K562 (cell line): ENCODE results near the gene MYO7A. TPM values are rescaled to one million over a fixed set of nuclear protein-coding genes. Genes with fewer than 3 reads are reported as not detected.

Source experiments
- ATAC-seq: fragments of 200-7000 bp; cut with Tn5 transposase; 3 replicates; pipeline ENCODE4 v1.9.1; 2020; ENCODE audit warnings: moderate library complexity
- BruUV-seq: library from RNA; stranded (reverse); fragments of 400-500 nt; replicated peaks from 2 replicates; lab custom pipeline; 2021; lab: Mats Ljungman, UMichigan
- CTCF ChIA-PET: fragments of 300-600 bp; formaldehyde crosslinking; extraction: SDS; loops from one replicate; lab custom pipeline; 2021; ENCODE audit warnings: low intra/inter-chr PET ratio; lab: Yijun Ruan, JAX
- POLR2A ChIA-PET: fragments of 300-600, 350-650 bp; sonication (Branson Sonifier 250); formaldehyde crosslinking; extraction: SDS; loops from one replicate; lab custom pipeline; 2021; ENCODE audit warnings: antibody characterized with exemption, inconsistent platforms; lab: Yijun Ruan, JAX
- DNase-seq, 4 experiments: peaks; one replicate each; pipeline versions ENCODE4 v3.0.0 to v3.0.0-alpha.2; 2011 to 2018; ENCODE audit warnings: low spot score in 3 of 4, mixed read lengths in 3 of 4; ENCODE audit errors: extremely low read depth in 1 of 4
- FAIRE-seq: peaks from 2 replicates; lab custom pipeline; 2011; peaks lifted over from hg19 to GRCh38; lab: Jason Lieb, UNC
- H2AFZ ChIP-seq: 2 replicates; pipeline ENCODE4 v1.6.0; 2011; ENCODE audit warnings: low read depth, low read length, control low read depth, inconsistent platforms
- H3K27ac ChIP-seq: fragments of 200-600 bp; 3 replicates; pipeline ENCODE4 v1.8.0; 2011; ENCODE audit warnings: low read depth, mild to moderate bottlenecking, control low read depth, inconsistent platforms, low read length, moderate library complexity, mixed read lengths; ENCODE audit errors: extremely low read depth
- H3K27me3 ChIP-seq, 2 experiments: fragments of 300-600 bp in 1 of 2; 2 replicates in 1 of 2; 3 replicates in 1 of 2; pipeline versions ENCODE4 v1.6.0 to v1.8.0; 2011; ENCODE audit warnings: inconsistent platforms in 2 of 2, low read length in 2 of 2, mild to moderate bottlenecking in 1 of 2, mixed read lengths in 1 of 2, moderate library complexity in 1 of 2; ENCODE audit not compliant: control insufficient read depth in 2 of 2, insufficient read depth in 2 of 2
- H3K36me3 ChIP-seq: fragments of 300-600 bp; 3 replicates; pipeline ENCODE4 v1.8.0; 2011; ENCODE audit warnings: mild to moderate bottlenecking, low read length, inconsistent platforms; ENCODE audit not compliant: control insufficient read depth, insufficient read depth
- H3K4me1 ChIP-seq, 2 experiments: fragments of 200-600 bp in 1 of 2; replicated peaks in 1 of 2; 2 replicates in 1 of 2; 3 replicates in 1 of 2; pipeline versions ENCODE4 v1.5.1 to v1.8.0; 2011; ENCODE audit warnings: inconsistent platforms in 2 of 2, low read length in 2 of 2, mild to moderate bottlenecking in 1 of 2, mixed read lengths in 1 of 2, moderate library complexity in 1 of 2; ENCODE audit not compliant: control insufficient read depth in 2 of 2, insufficient read depth in 2 of 2
- H3K4me2 ChIP-seq: 2 replicates; pipeline ENCODE4 v1.6.1; 2011; ENCODE audit warnings: low read length, control low read depth, inconsistent platforms, mixed read lengths; ENCODE audit not compliant: insufficient read depth
- H3K4me3 ChIP-seq: fragments of 200-600 bp; sonication (generic), shearing (Covaris generic); 2 replicates; pipeline ENCODE4 v1.5.1; 2016; ENCODE audit warnings: control low read depth, inconsistent platforms
- H3K79me2 ChIP-seq: fragments of 200-600 bp; 3 replicates; pipeline ENCODE4 v1.8.0; 2011; ENCODE audit warnings: low read length, inconsistent platforms; ENCODE audit not compliant: control insufficient read depth, insufficient read depth
- H3K9ac ChIP-seq, 2 experiments: 2 replicates each; pipeline versions ENCODE4 v1.6.0 to v1.6.1; 2011; ENCODE audit warnings: low read depth in 2 of 2, low read length in 2 of 2, control low read depth in 1 of 2, inconsistent platforms in 1 of 2, mild to moderate bottlenecking in 1 of 2, mixed read lengths in 1 of 2; ENCODE audit not compliant: insufficient read depth in 1 of 2
- H3K9me1 ChIP-seq: one replicate; pipeline ENCODE4 v1.6.0; 2011; ENCODE audit warnings: inconsistent platforms, mild to moderate bottlenecking, low read length, moderate library complexity; ENCODE audit not compliant: control insufficient read depth, insufficient read depth
- H3K9me3 ChIP-seq: replicated peaks from 2 replicates; pipeline ENCODE4 v1.5.1; 2011; ENCODE audit warnings: low read depth, low read length, inconsistent platforms; ENCODE audit not compliant: control insufficient read depth, insufficient read depth
- H4K20me1 ChIP-seq: replicated peaks from 2 replicates; pipeline ENCODE4 v1.6.1; 2011; ENCODE audit warnings: low read length, inconsistent platforms, mixed read lengths; ENCODE audit not compliant: control insufficient read depth, insufficient read depth
- BRF1 ChIP-seq: IDR thresholded peaks from 3 replicates; pipeline ENCODE4 v1.6.1; 2011; ENCODE audit warnings: borderline replicate concordance, mild to moderate bottlenecking; ENCODE audit not compliant: insufficient read length; ENCODE audit errors: extremely low read depth
- ESRRA ChIP-seq: fragments of 450-650 bp; IDR thresholded peaks from 2 replicates; pipeline ENCODE4 v1.6.1; 2014; ENCODE audit warnings: low read depth, mild to moderate bottlenecking, moderate library complexity, borderline replicate concordance
- FOXA1 ChIP-seq: fragments of 450-650 bp; IDR thresholded peaks from 2 replicates; pipeline ENCODE4 v1.6.1; 2016; ENCODE audit warnings: mild to moderate bottlenecking, borderline replicate concordance
- WGBS: fragments of 100-300 bp; shearing (Covaris generic); methylation state at CpG from one replicate; pipeline ENCODE4 v1.1.6; 2016; ENCODE audit warnings: low coverage, mixed read lengths; ENCODE audit not compliant: insufficient coverage; ENCODE audit errors: missing lambda C conversion rate; 5-methylcytosine and 5-hydroxymethylcytosine counted together
- in situ Hi-C: fragments of 300-500 bp; cut with MboI; formaldehyde crosslinking; loops from 4 replicates; pipeline ENCODE4 v1.15.0; 2018; ENCODE audit warnings: inconsistent platforms, mixed read lengths
- intact Hi-C: fragments of 100-400 bp; cut with micrococcal nuclease; formaldehyde crosslinking; loops from 2 replicates; pipeline ENCODE4 v1.14.2; 2022
- polyA plus RNA-seq, 8 experiments: library from polyadenylated mRNA; depleted of rRNA in 4 of 8; stranded (reverse) in 5 of 8; unstranded in 3 of 8; fragments of >200 nt; fragmentation: Nextera tagmentation in 2 of 8; fragmentation: Illumina TruSeq in 1 of 8; extraction: Ambion mirVana in 2 of 8; extraction: Trizol in 1 of 8; gene quantifications; 2 replicates each; pipeline versions ENCODE4 v1.2.1 to v1.2.3, GENCODE V29; 2011 to 2014; ENCODE audit warnings: inconsistent platforms in 1 of 8, missing spikeins in 1 of 8
- total RNA-seq, 7 experiments: library from RNA; depleted of rRNA in 6 of 7; stranded (reverse); fragments of >200 nt in 6 of 7; fragmentation: Illumina TruSeq in 2 of 7; extraction: Trizol in 2 of 7; gene quantifications; 2 replicates each; pipeline versions ENCODE4 v1.2.1 to v1.2.3, GENCODE V29; 2011 to 2021; ENCODE audit warnings: low replicate concordance in 1 of 7
- TF ChIP-seq, protein P1 (sequence below), 2 experiments: fragments of 450-650 bp in 1 of 2; sonication (generic) in 1 of 2; formaldehyde crosslinking in 1 of 2; IDR thresholded peaks; 2 replicates each; pipeline versions ENCODE4 v1.7.1 to v1.9.0; 2016 to 2022; ENCODE audit warnings: inconsistent platforms in 1 of 2, mild to moderate bottlenecking in 1 of 2, missing genetic modification reagents in 1 of 2

The MYO7A gene
- total and polyA plus RNA-seq, 9 of the 15 experiments (the other 6 are each of a cell fraction or from before 2014, with no cell fraction given): 0.01 to 0.11 (median 0.07) TPM; not detected in 1

DNA sequence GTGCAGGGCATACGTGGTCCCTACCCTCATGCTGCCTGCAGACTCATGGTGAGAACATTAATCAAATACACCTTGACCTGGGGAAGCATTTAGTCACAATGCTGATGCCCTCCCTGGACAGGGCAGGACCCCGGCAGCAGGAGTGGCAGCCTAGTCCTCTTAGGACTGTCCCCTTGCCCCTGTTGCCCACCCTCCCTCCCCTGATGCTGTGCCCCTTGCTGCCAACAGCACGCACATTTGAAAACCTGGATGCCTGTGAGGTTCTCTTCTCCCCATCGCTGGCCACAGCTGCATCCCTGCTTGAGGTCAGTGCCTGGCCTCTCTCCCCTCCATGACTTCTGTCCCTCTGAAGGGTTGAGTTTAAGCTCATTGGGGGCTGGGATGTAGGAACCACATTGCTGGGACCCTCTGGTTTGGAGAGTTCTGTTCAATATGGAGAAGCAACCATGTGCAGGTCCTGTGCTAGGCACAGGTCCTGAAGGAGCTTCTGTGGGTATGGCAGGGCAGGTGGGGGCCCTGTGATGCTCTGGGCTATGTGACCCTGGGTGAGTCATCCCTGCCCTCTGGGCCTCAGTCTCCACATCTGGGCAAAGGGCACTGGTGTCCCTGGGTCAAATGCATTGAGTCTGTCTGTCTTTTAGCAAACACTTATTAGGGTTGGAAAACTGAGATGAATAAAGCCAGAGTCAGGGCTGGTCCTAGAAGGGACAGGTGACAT is 31.3 kb downstream of the MYO7A start:
- Histone ChIP-seq H3K27ac (no peak overlapping the region), H3K4me3 (no peak overlapping the region), H3K9me3 (no peaks in the 10 kb centered on the region), H3K9me1 (no peaks in the 10 kb centered on the region), H3K4me1 (peaks cover 0 to 5% of the 10 kb centered on the region in 2 experiments; a peak in 1 of 5 replicates), H3K36me3 (no peaks in the 10 kb centered on the region), H2AFZ (no peak overlapping the region), H3K4me2 (no peak overlapping the region), H4K20me1 (peaks cover 8% of the 10 kb centered on the region; the same call in 1 of the 2 replicates), H3K79me2 (no peaks in the 10 kb centered on the region), H3K27me3 (peaks cover 0 to 81% of the 10 kb centered on the region in 2 experiments; a peak in 4 of 5 replicates), H3K9ac (no peak overlapping the region)
- no TSS peak for BruUV-seq
- ChIA-PET POLR2A (interaction anchor here (0.7 to 1.6 kb wide), 2 partner anchors 20 to 1253 kb away, joined by 3 to 4 read pairs; no protein-coding TSS in a partner anchor), CTCF (no interaction called here)
- TF ChIP-seq BRF1 (no peak), ESRRA (peak; percentile 59)
- intact Hi-C loops: no loop called here
- ATAC-seq (no peak), DNase-seq (no peak), FAIRE-seq (no peak)
- 0% methylated on average over 3 of the region's 4 CpGs for WGBS
- in situ Hi-C loops: no loop called here

DNA sequence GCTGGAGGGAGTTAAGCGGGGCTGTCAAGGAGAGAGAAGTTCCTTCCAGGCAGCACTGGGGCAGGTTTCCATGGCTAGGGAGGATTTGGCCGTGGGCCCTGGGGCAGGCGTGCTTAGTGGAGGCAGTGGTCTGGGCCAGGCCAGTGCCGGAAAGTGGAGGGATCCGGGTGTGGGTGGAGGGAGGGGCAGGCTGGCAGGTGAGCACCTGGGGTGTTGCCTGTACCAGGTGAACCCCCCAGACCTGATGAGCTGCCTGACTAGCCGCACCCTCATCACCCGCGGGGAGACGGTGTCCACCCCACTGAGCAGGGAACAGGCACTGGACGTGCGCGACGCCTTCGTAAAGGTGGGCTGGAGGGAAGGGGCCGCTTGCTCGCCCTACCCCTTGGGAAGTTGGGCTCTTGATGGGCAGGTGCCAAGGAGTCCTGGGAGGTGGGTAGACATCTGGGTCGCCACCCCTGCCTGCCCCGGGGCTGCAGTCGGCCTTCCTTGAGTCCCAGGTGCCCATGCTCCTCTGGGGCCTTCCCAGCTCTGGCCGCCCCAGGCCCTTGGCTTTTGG is 32.0 kb downstream of the MYO7A start:
- intact Hi-C loops: no loop called here
- Histone ChIP-seq H3K27ac (no peak overlapping the region), H4K20me1 (peaks cover 8% of the 10 kb centered on the region; the same call in 1 of the 2 replicates), H3K9ac (no peak overlapping the region), H3K4me1 (peaks cover 0 to 5% of the 10 kb centered on the region in 2 experiments; a peak in 1 of 5 replicates), H3K9me3 (no peaks in the 10 kb centered on the region), H3K79me2 (no peaks in the 10 kb centered on the region), H2AFZ (no peak overlapping the region), H3K4me3 (no peak overlapping the region), H3K36me3 (no peaks in the 10 kb centered on the region), H3K4me2 (no peak overlapping the region), H3K9me1 (no peaks in the 10 kb centered on the region), H3K27me3 (peaks cover 0 to 79% of the 10 kb centered on the region in 2 experiments; a peak in 4 of 5 replicates)
- WGBS: 8% methylated on average over 19 of the region's 20 CpGs
- DNase-seq (no peak), ATAC-seq (no peak), FAIRE-seq (no peak)
- CTCF ChIA-PET: no interaction called here
- in situ Hi-C loops: no loop called here
- POLR2A ChIA-PET: interaction anchor here (0.6 kb wide), 1 partner anchor 93 kb away, joined by 3 read pairs; the partner anchor contains the start of gene CAPN5
- no TSS peak for BruUV-seq
- TF ChIP-seq, protein P1, sequence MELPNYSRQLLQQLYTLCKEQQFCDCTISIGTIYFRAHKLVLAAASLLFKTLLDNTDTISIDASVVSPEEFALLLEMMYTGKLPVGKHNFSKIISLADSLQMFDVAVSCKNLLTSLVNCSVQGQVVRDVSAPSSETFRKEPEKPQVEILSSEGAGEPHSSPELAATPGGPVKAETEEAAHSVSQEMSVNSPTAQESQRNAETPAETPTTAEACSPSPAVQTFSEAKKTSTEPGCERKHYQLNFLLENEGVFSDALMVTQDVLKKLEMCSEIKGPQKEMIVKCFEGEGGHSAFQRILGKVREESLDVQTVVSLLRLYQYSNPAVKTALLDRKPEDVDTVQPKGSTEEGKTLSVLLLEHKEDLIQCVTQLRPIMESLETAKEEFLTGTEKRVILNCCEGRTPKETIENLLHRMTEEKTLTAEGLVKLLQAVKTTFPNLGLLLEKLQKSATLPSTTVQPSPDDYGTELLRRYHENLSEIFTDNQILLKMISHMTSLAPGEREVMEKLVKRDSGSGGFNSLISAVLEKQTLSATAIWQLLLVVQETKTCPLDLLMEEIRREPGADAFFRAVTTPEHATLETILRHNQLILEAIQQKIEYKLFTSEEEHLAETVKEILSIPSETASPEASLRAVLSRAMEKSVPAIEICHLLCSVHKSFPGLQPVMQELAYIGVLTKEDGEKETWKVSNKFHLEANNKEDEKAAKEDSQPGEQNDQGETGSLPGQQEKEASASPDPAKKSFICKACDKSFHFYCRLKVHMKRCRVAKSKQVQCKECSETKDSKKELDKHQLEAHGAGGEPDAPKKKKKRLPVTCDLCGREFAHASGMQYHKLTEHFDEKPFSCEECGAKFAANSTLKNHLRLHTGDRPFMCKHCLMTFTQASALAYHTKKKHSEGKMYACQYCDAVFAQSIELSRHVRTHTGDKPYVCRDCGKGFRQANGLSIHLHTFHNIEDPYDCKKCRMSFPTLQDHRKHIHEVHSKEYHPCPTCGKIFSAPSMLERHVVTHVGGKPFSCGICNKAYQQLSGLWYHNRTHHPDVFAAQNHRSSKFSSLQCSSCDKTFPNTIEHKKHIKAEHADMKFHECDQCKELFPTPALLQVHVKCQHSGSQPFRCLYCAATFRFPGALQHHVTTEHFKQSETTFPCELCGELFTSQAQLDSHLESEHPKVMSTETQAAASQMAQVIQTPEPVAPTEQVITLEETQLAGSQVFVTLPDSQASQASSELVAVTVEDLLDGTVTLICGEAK (IDR thresholded peaks at IDR 0.05): no peak
- TF ChIP-seq, protein P1 (CRISPR knock-in tag; IDR thresholded peaks at IDR 0.05): no peak
- TF ChIP-seq FOXA1: no peak
